ENCODE measurements around the gene ETFA. TPM values are rescaled to one million over a fixed set of nuclear protein-coding genes. Genes with fewer than 3 reads are reported as not detected.

ETFA gene
- total and polyA plus RNA-seq, 10 of the 15 experiments (the other 5 are each of a cell fraction or from before 2014, with no cell fraction given), result 114 to 331 (median 152) TPM

DNA sequence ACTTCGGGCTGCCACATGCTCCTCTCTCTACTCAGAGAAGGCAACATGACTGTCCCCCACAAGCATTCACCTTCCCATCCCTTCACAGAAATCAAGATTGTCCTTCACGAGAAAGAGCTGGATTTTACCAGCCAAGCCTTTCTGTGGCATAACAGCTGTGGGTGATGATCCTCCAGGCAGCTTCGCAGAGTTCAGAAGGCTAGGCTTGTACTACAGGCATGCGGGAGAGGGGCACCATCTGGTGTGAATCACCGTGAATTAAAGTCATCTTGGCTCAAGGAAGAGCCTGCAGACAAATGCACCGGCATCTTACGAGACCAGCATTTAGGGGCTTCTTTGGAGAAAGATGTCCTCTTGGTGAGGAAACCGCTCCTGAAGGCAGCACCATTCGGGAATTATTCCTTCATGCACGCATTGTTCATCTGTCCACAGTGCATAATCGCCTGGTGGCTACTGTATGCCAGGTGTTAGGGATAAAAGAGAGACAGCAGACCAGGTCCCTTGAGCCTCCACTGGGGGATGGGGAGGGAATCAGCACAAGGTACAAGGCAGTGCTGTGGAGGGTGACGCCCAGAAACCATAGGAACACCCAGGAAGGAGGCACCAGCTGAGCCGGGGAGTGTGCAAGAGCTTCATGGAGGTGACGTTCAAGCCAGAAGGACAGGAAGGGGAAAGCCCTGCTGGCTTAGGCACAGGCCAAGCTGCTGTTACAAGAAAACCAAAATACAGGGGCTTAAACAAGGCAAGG lies 142.9 kb downstream of the ETFA start:
- DNase-seq (ENCODE audit: low read depth, low spot score) (no peak), FAIRE-seq (no peak), ATAC-seq (no peak)
- ChIA-PET POLR2A (interaction anchor here (0.5 kb wide), 1 partner anchor 1850 kb away, joined by 3 read pairs; no protein-coding TSS in a partner anchor), SMC1A (ENCODE audit: uncharacterized antibody, unreplicated experiment) (no interaction called here), CTCF (interaction anchor here (2.1 kb wide), 1 partner anchor 18 kb away, joined by 5 read pairs; no protein-coding TSS in a partner anchor), RAD21 (ENCODE audit: unreplicated experiment) (no interaction called here)
- BruUV-seq (replicated peaks), result no TSS peak
- intact Hi-C loops (cut with micrococcal nuclease; ENCODE audit: unreplicated experiment), result no loop called here
- Histone ChIP-seq H3K4me1 (ENCODE audit: control insufficient read depth, insufficient read depth, low read length) (no peaks in the 10 kb centered on the region), H3K4me2 (ENCODE audit: control insufficient read depth, insufficient read depth) (no peak overlapping the region), H3K27me3 (replicated peaks in 1 of 2; ENCODE audit: control insufficient read depth in 2 of 2, insufficient read depth in 2 of 2, low read length in 1 of 2) (no peaks in the 10 kb centered on the region; a peak in 2 of 4 replicates), H3K9ac (ENCODE audit: control insufficient read depth, insufficient read depth, low read length) (no peak overlapping the region), H2AFZ (ENCODE audit: control insufficient read depth, low read depth, low read length) (no peak overlapping the region; the same call in 1 of the 2 replicates), H3K79me2 (ENCODE audit: control insufficient read depth, insufficient read depth, low read length) (no peaks in the 10 kb centered on the region), H3K4me3 (no peak overlapping the region), H3K27ac (ENCODE audit: control insufficient read depth, insufficient read depth) (no peak overlapping the region), H3K36me3 (ENCODE audit: control insufficient read depth in 2 of 2, insufficient read depth in 2 of 2, low read length in 1 of 2) (no peaks in the 10 kb centered on the region), H4K20me1 (ENCODE audit: control insufficient read depth, insufficient read depth) (no peaks in the 10 kb centered on the region), H3K9me3 (replicated peaks; ENCODE audit: control insufficient read depth, insufficient read depth, low read length) (no peaks in the 10 kb centered on the region)
- 67% methylated on average over 14 of the region's 14 CpGs for WGBS (ENCODE audit: insufficient coverage, insufficient replicate concordance, low lambda C conversion rate, missing lambda C conversion rate)
- TF ChIP-seq IKZF1 (conservative IDR thresholded peaks at IDR 0.05) (no peak), CHD1 (IDR thresholded peaks at IDR 0.05; ENCODE audit: low read depth, low read length) (no peak), MYC (IDR thresholded peaks at IDR 0.05; ENCODE audit: insufficient read depth, insufficient read length, insufficient replicate concordance, low read length, severe bottlenecking) (no peak), CHD2 (IDR thresholded peaks at IDR 0.05; ENCODE audit: borderline replicate concordance, low read depth, low read length) (no peak), CHD4 (IDR thresholded peaks at IDR 0.05) (no peak), RELA (IDR thresholded peaks at IDR 0.05; ENCODE audit: borderline replicate concordance, partially characterized antibody) (no peak), EP300 (IDR thresholded peaks at IDR 0.05; ENCODE audit: borderline replicate concordance in 1 of 2, control insufficient read depth in 1 of 2, low read depth in 2 of 2, low read length in 2 of 2) (no peak), PML (IDR thresholded peaks at IDR 0.05; ENCODE audit: low read length) (no peak), ELK1 (IDR thresholded peaks at IDR 0.05; ENCODE audit: low read depth, low read length) (no peak), POLR2A (IDR thresholded peaks at IDR 0.05; ENCODE audit: low read depth, low read length) (no peak), IRF5 (IDR thresholded peaks at IDR 0.05; ENCODE audit: borderline replicate concordance) (no peak)
- TF ChIP-seq, protein P1, sequence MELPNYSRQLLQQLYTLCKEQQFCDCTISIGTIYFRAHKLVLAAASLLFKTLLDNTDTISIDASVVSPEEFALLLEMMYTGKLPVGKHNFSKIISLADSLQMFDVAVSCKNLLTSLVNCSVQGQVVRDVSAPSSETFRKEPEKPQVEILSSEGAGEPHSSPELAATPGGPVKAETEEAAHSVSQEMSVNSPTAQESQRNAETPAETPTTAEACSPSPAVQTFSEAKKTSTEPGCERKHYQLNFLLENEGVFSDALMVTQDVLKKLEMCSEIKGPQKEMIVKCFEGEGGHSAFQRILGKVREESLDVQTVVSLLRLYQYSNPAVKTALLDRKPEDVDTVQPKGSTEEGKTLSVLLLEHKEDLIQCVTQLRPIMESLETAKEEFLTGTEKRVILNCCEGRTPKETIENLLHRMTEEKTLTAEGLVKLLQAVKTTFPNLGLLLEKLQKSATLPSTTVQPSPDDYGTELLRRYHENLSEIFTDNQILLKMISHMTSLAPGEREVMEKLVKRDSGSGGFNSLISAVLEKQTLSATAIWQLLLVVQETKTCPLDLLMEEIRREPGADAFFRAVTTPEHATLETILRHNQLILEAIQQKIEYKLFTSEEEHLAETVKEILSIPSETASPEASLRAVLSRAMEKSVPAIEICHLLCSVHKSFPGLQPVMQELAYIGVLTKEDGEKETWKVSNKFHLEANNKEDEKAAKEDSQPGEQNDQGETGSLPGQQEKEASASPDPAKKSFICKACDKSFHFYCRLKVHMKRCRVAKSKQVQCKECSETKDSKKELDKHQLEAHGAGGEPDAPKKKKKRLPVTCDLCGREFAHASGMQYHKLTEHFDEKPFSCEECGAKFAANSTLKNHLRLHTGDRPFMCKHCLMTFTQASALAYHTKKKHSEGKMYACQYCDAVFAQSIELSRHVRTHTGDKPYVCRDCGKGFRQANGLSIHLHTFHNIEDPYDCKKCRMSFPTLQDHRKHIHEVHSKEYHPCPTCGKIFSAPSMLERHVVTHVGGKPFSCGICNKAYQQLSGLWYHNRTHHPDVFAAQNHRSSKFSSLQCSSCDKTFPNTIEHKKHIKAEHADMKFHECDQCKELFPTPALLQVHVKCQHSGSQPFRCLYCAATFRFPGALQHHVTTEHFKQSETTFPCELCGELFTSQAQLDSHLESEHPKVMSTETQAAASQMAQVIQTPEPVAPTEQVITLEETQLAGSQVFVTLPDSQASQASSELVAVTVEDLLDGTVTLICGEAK (IDR thresholded peaks at IDR 0.05; ENCODE audit: borderline replicate concordance), result no peak
- in situ Hi-C loops (cut with MboI), result no loop called here

All from GM12878 (cell line).